Stomach smooth muscle (tissue), 2 donors: ENCODE measurements around the gene ABCA9.

Experiments
- H3K27ac ChIP-seq: one replicate; pipeline ENCODE4 v1.7.0; 2013; ENCODE audit warnings: mild to moderate bottlenecking, low read length, inconsistent platforms
- H3K27me3 ChIP-seq, 2 donors: one replicate each; pipeline ENCODE4 v1.7.0; 2013; ENCODE audit warnings: low read length in 2 of 2; ENCODE audit not compliant: insufficient read depth in 2 of 2, control insufficient read depth in 1 of 2
- H3K36me3 ChIP-seq, 2 donors: one replicate each; pipeline ENCODE4 v1.7.0; 2013; ENCODE audit warnings: low read length in 2 of 2; ENCODE audit not compliant: control insufficient read depth in 2 of 2, insufficient read depth in 2 of 2
- H3K4me1 ChIP-seq: one replicate; pipeline ENCODE4 v1.7.0; 2013; ENCODE audit warnings: low read length; ENCODE audit not compliant: control insufficient read depth, insufficient read depth
- H3K4me3 ChIP-seq, 2 donors: one replicate each; pipeline ENCODE4 v1.7.0; 2013; ENCODE audit warnings: low read length in 2 of 2
- H3K9ac ChIP-seq, 2 donors: one replicate each; pipeline ENCODE4 v1.7.0; 2013; ENCODE audit warnings: low read length in 2 of 2, mild to moderate bottlenecking in 1 of 2
- H3K9me3 ChIP-seq, 2 donors: one replicate each; pipeline ENCODE4 v1.7.0; 2013; ENCODE audit warnings: low read length in 2 of 2; ENCODE audit not compliant: control insufficient read depth in 2 of 2
- donor health status: healthy.
- donor health status: Pancreatic carcinoma.

ABCA9 gene

DNA sequence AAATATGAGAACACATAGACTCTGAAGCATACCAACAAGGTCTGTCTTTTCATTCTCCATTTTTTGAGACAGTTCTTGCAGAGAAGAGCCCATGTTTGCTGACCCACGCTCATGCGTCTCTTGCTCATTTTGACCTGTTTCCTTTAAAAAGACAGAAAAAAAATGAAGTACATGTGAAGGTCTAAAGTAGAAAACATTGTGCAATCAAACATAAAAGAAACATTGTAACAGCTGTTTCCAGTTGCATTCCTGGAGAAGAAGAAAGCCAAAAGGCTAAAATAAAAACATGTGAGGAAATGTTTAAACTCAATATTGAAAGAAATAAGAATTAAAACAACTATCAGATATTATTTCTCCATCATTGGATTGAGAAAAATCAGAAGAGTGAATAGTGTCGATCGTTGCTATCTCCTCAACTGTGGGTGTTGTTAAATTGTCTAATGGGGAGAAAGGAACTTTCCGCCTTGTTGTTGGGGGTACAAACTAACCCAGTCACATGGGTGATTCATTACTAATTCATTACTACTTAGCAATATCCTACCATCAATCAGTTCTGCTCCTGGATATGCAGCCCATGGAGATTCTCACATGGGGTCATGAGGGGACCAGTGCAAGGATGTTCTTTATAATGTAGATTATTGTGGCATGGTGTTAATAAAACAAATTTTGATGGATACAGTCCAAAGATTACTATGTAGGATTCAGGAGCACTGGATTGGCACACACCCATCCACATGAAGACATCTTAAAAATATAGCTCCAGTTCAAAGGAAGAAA, 9.5 kb downstream of the ABCA9 start:
- no peaks in the 10 kb centered on the region for H3K4me1 ChIP-seq
- H3K27me3 ChIP-seq: no peaks in the 10 kb centered on the region
- no peak overlapping the region for H3K9ac ChIP-seq
- no peaks in the 10 kb centered on the region for H3K36me3 ChIP-seq
- H3K9me3 ChIP-seq: no peaks in the 10 kb centered on the region
- no peak overlapping the region for H3K4me3 ChIP-seq
- no peak overlapping the region for H3K27ac ChIP-seq

DNA sequence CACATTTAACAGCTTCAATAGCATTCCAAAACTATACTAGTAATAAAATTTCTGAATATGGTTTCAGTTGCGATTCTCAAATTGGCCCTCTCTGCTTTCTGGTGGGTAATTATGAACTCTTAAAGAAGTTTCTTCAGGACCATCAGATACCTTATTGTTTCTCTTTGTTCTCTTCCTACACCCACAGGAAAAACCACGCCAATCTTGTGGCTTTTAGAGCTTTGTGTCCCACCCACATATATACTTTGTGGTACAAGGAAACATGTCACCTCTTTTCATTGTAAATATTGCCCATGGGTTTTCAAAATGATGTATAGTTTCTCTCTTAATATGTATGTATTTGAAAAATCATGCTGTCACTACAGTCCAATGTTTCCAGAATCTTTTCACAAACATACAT, 12.1 kb downstream of the ABCA9 start:
- Histone ChIP-seq H3K9me3 (no peaks in the 10 kb centered on the region), H3K27ac (no peak overlapping the region)

DNA sequence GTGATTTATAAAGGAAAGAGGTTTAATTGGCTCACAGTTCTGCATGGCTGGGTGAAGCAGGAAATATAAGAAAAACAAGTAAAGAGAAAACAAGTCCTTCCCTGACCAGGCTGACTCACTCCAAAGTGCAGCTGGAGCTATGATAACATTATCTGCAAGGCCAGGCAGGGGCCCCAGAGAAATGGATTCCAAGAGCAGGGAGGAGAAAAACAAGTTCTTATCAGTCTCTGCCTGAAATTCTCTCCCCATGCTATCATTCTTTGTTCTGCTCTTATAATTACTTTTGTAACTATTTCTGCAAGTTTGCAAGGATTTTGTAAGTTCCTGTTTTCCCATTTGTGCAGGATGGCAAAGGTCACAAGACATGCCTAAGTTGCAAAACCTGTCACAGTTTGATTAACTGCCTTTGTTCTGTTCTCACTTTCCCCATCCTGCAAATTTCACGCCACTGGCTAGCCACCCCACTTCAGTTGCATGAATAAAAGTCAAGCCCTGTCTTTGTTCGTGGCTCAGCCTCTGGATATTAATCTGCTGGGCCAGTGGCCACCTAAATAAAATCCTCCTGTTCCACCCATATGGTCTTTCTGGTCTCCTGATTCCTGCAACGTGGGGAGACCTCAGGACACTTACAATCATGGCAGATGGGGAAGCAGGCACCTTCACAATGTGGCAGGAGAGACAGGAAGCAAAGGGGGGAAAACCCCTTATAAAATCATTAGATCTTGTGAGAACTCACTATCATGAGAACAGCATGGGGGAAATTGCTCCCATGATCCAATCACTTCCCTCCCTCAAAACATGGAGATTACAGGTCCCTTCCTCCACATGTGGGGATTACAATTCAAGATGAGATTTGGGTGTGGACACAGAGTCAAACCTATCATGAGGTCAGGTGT, 13.1 kb downstream of the ABCA9 start:
- H3K9me3 ChIP-seq: no peaks in the 10 kb centered on the region
- no peak overlapping the region for H3K4me3 ChIP-seq
- no peak overlapping the region for H3K9ac ChIP-seq
- H3K27me3 ChIP-seq: no peaks in the 10 kb centered on the region
- no peak overlapping the region for H3K27ac ChIP-seq
- no peaks in the 10 kb centered on the region for H3K4me1 ChIP-seq
- H3K36me3 ChIP-seq: no peaks in the 10 kb centered on the region

More for the DNA sequence above, 12.1 kb downstream of the ABCA9 start:
- no peak overlapping the region for H3K4me3 ChIP-seq
- no peaks in the 10 kb centered on the region for H3K27me3 ChIP-seq
- no peaks in the 10 kb centered on the region for H3K4me1 ChIP-seq
- H3K36me3 ChIP-seq: no peaks in the 10 kb centered on the region
- H3K9ac ChIP-seq: no peak overlapping the region

DNA sequence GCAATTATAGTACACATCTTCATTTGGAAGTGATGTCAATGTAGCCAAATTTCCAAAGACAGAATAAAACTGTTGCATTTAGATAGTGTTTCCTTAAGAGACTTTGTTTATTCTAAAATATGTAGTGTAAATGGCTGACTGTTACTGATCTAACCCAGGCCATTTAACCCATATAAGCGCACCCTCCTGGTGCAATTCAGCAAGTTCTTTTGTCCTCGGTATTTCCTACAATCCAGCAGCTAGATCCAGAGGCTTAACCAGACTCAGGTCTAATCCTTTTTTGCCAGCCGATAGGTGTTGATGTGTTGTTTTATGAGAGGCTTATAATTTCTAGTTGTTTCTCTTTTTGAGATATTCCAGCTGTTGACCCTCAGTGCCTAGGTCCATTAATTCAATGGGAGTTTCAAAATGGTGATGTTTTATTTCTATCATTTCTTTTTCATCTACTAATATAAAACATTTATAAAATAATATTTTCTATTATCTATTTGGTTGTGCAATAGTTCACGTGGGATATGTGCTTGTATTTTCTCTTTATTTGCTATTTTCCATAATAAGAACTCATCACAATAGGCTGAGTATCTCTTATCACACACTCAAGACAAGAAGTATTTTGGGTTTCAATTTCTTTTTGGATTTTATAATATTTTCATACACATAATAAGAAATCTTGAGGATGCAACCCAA, 14.5 kb downstream of the ABCA9 start:
- Histone ChIP-seq H3K4me1 (no peaks in the 10 kb centered on the region), H3K27ac (no peak overlapping the region), H3K9me3 (no peaks in the 10 kb centered on the region), H3K36me3 (no peaks in the 10 kb centered on the region), H3K9ac (no peak overlapping the region), H3K4me3 (no peak overlapping the region), H3K27me3 (no peaks in the 10 kb centered on the region)

DNA sequence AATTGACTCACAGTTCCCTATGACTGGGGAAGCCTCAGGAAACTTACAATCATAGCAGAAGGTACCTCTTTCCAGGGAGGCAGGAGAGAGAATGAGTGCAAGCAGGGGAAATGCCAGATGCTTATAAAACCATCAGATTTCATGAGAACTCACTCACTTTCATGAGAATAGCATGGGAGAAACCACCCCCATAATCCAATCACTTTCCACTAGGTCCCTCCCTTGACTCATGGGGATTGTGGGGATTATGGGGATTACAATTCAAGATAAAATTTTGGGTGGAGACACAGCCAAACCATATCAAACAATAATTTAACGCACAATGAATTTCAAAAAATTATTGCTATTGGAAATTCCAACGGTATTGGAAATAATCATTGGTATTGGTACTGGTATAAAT, 15.1 kb downstream of the ABCA9 start:
- no peaks in the 10 kb centered on the region for H3K27me3 ChIP-seq
- H3K27ac ChIP-seq: no peak overlapping the region
- no peaks in the 10 kb centered on the region for H3K9me3 ChIP-seq
- no peaks in the 10 kb centered on the region for H3K36me3 ChIP-seq
- H3K4me1 ChIP-seq: no peaks in the 10 kb centered on the region
- no peak overlapping the region for H3K4me3 ChIP-seq
- H3K9ac ChIP-seq: no peak overlapping the region

DNA sequence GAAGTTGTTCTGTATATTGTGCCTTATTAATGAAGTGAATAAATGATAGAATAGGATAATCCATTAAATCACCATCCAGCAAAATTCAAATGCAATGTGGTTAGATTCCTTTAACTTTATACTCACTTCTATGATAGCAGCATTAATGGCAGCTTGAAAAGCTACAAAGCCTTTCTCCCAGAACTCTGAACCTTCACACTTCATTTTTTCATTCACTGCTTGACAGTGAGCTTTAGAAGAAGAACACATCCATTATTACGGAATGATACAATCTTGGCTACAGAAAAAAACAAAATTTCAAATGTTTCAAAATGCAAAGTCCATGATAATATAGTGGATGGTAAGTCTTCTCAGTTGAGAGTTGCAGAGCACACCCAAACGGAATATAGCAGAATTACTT, 16.4 kb downstream of the ABCA9 start:
- H3K27ac ChIP-seq: no peak overlapping the region

DNA sequence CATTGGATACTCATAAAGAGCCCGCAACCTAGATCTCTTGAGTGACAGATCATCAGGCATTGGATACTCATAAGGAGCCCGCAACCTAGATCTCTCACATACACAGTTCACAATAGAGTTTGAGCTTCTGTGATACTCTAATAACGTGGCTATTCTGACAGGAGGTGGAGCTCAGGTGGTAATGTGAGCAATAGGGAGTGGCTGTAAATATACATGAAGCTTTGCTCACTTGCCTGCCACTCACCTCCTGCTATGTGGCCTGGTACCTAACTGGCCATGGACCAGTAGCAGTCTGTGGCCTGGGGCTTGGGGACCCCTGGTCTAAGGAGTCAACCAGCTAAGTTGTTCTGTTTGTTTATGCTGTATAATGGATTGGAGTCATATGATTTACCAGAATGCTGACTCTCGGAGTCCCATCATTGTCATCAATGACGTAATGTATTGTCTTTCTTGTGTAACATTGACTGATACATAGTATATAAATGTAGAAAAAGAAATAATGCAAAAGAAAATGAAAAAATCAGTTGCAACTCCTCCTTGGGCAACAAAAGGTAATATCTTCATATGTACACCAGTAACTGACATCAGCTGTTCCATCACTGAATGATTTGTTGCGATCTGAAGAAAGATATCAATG, 17.5 kb downstream of the ABCA9 start:
- no peak overlapping the region for H3K9ac ChIP-seq
- no peaks in the 10 kb centered on the region for H3K36me3 ChIP-seq
- no peaks in the 10 kb centered on the region for H3K9me3 ChIP-seq
- no peaks in the 10 kb centered on the region for H3K4me1 ChIP-seq
- H3K4me3 ChIP-seq: no peak overlapping the region
- no peaks in the 10 kb centered on the region for H3K27me3 ChIP-seq
- H3K27ac ChIP-seq: no peak overlapping the region

More for the DNA sequence above, 16.4 kb downstream of the ABCA9 start:
- H3K27me3 ChIP-seq: no peaks in the 10 kb centered on the region
- H3K36me3 ChIP-seq: no peaks in the 10 kb centered on the region
- no peak overlapping the region for H3K9ac ChIP-seq
- H3K9me3 ChIP-seq: no peaks in the 10 kb centered on the region
- H3K4me1 ChIP-seq: no peaks in the 10 kb centered on the region
- no peak overlapping the region for H3K4me3 ChIP-seq

DNA sequence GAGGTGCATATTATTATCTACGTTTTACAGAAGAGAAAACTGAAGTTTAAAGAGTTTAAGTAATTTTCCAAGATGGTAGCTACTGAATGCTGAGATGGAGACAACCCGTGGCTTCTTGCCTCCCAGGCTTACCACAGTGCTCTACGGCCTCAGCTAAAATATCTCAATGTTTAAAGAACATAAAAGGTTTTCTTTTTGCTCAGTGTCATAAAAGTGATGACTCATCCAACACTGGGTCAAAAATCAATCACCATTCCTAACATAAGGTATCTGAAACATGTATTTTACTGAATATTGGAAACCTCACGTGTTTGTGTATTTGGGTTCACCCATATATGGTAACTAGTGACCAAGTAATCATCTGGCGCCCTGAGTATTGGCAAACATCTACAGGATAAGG, 18.4 kb downstream of the ABCA9 start:
- Histone ChIP-seq H3K4me1 (no peaks in the 10 kb centered on the region), H3K27me3 (no peaks in the 10 kb centered on the region), H3K9me3 (no peaks in the 10 kb centered on the region), H3K9ac (no peak overlapping the region), H3K36me3 (no peaks in the 10 kb centered on the region), H3K4me3 (no peak overlapping the region), H3K27ac (no peak overlapping the region)

DNA sequence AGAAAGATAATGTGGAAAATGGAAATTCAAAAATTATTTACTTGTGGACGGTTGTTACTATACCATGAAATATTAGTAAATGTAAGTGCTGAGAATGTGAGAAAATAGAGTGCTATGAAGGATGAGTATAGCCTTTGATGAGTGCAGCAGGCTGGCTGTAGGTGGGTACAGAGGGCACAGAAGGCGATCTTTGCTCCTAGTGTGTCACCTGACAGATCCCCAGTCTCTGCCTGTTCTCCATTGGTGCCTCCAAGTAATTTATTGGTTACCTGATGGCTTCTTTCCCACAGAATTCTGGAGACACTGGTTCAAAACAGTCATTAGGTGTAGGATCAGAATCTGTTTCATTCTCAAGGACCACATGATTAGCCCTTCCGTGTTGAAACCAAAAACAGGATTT, 28.9 kb downstream of the ABCA9 start:
- H3K27ac ChIP-seq: no peak overlapping the region
- H3K36me3 ChIP-seq: no peaks in the 10 kb centered on the region
- H3K4me1 ChIP-seq: no peaks in the 10 kb centered on the region
- no peak overlapping the region for H3K4me3 ChIP-seq
- H3K27me3 ChIP-seq: no peaks in the 10 kb centered on the region
- no peaks in the 10 kb centered on the region for H3K9me3 ChIP-seq
- H3K9ac ChIP-seq: no peak overlapping the region

DNA sequence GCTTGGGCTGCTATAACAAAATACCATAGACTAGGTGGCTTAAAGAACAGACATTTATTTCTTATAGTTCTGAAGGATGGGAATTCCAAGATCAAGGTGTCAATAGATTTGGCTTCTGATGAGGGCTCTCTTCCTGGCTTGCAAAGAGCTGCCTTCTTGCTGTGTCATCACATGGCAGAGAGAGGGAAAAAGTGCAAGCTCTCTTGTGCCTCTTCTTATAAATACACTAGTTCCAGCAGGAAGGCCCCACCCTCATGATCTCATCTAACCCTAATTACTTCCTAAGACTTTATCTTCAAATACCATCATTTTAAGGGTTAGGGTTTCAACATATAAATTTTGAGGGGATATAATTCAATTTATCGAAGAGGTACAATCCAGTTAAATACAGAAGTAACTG, 30.6 kb downstream of the ABCA9 start:
- Histone ChIP-seq H3K9me3 (no peaks in the 10 kb centered on the region), H3K36me3 (no peaks in the 10 kb centered on the region), H3K27me3 (no peaks in the 10 kb centered on the region), H3K27ac (no peak overlapping the region), H3K4me1 (no peaks in the 10 kb centered on the region), H3K4me3 (no peak overlapping the region), H3K9ac (no peak overlapping the region)
